ENCODE results near the gene FER. TPM values are rescaled to one million over a fixed set of nuclear protein-coding genes. Genes with fewer than 3 reads are reported as not detected.

FER gene
- total and polyA plus RNA-seq, 2 of the 13 experiments (the other 11 are each of a cell fraction or from before 2014, with no cell fraction given) = 7.9 to 29.0 TPM

- TF ChIP-seq ZNF576 (CRISPR knock-in tag; IDR thresholded peaks at IDR 0.05) = no peak
- no peak for TF ChIP-seq HOXA7 (CRISPR knock-in tag; IDR thresholded peaks at IDR 0.05)
- TF ChIP-seq ZBTB40 (IDR thresholded peaks at IDR 0.05) = no peak
- TF ChIP-seq ZBTB40 (CRISPR knock-in tag; IDR thresholded peaks at IDR 0.05) = 0 out of 2 replicates have a peak, but pooled peaks have one; percentile 47
- TF ChIP-seq RXRB (CRISPR knock-in tag; IDR thresholded peaks at IDR 0.05; ENCODE audit: borderline replicate concordance) = peak; percentile 41; the same call in 1 of the 2 replicates
- no peak for TF ChIP-seq ZNF839 (CRISPR knock-in tag; IDR thresholded peaks at IDR 0.05; ENCODE audit: borderline replicate concordance)
- no peak for TF ChIP-seq MIXL1 (CRISPR knock-in tag; IDR thresholded peaks at IDR 0.05)
- TF ChIP-seq GTF2F1 (IDR thresholded peaks at IDR 0.05; ENCODE audit: low read length) = no peak
- peak; percentile 57 for TF ChIP-seq FOXA3 (CRISPR knock-in tag; IDR thresholded peaks at IDR 0.05)
- no peak for TF ChIP-seq PHB2 (IDR thresholded peaks at IDR 0.05; ENCODE audit: partially characterized antibody)
- TF ChIP-seq GPN1 (CRISPR knock-in tag; IDR thresholded peaks at IDR 0.05; ENCODE audit: borderline replicate concordance) = no peak
- TF ChIP-seq ZFP36L1 (CRISPR knock-in tag; IDR thresholded peaks at IDR 0.05) = no peak
- TF ChIP-seq, protein P1, sequence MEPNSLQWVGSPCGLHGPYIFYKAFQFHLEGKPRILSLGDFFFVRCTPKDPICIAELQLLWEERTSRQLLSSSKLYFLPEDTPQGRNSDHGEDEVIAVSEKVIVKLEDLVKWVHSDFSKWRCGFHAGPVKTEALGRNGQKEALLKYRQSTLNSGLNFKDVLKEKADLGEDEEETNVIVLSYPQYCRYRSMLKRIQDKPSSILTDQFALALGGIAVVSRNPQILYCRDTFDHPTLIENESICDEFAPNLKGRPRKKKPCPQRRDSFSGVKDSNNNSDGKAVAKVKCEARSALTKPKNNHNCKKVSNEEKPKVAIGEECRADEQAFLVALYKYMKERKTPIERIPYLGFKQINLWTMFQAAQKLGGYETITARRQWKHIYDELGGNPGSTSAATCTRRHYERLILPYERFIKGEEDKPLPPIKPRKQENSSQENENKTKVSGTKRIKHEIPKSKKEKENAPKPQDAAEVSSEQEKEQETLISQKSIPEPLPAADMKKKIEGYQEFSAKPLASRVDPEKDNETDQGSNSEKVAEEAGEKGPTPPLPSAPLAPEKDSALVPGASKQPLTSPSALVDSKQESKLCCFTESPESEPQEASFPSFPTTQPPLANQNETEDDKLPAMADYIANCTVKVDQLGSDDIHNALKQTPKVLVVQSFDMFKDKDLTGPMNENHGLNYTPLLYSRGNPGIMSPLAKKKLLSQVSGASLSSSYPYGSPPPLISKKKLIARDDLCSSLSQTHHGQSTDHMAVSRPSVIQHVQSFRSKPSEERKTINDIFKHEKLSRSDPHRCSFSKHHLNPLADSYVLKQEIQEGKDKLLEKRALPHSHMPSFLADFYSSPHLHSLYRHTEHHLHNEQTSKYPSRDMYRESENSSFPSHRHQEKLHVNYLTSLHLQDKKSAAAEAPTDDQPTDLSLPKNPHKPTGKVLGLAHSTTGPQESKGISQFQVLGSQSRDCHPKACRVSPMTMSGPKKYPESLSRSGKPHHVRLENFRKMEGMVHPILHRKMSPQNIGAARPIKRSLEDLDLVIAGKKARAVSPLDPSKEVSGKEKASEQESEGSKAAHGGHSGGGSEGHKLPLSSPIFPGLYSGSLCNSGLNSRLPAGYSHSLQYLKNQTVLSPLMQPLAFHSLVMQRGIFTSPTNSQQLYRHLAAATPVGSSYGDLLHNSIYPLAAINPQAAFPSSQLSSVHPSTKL (CRISPR knock-in tag; IDR thresholded peaks at IDR 0.05) = peak; percentile 45; the same call in 1 of the 2 replicates
- no peak for TF ChIP-seq ZFYVE20 (CRISPR knock-in tag; IDR thresholded peaks at IDR 0.05; ENCODE audit: borderline replicate concordance, low read depth)
- TF ChIP-seq CCAR2 (optimal IDR thresholded peaks at IDR 0.05; ENCODE audit: low read depth, low read length) = no peak
Measured at GRCh38 chr5:109215040-109215439, 467.3 kb downstream of the FER start (continued).

All from HepG2 (cell line).